MM.1S (cell line): ENCODE results near the gene HMGN1.

Experiments used
- CTCF ChIP-seq: fragments of 300-600 bp; sonication (generic); IDR thresholded peaks from 2 replicates; pipeline ENCODE4 v1.5.1; 2016; ENCODE audit warnings: antibody characterized with exemption, low read length, mixed read lengths
- EZH2 ChIP-seq: fragments of 300-600 bp; sonication (generic); optimal IDR thresholded peaks from 2 replicates; pipeline ENCODE3; 2017; ENCODE audit warnings: low read depth, mild to moderate bottlenecking, antibody characterized with exemption, low read length, mixed read lengths

GRCh38 chr21:39362733-39363132 lies 13.8 kb upstream of the HMGN1 start:
- TF ChIP-seq CTCF, result no peak
- TF ChIP-seq EZH2, result no peak
